HG03064 (cell line): ENCODE measurements around the gene MOB2.

Experiments used
- ATAC-seq: cut with Tn5 transposase; IDR thresholded peaks from one replicate; pipeline ENCODE4 v1.9.1; 2021; ENCODE audit warnings: low read depth; ENCODE audit not compliant: unreplicated experiment

Gene MOB2

GRCh38 chr11:1486054-1486825, at the start of gene MOB2:
Gene MOB2, minus strand, starts transcription at chr11:1486779. Its CDS starts 223 bp downstream, at chr11:1486556.
- ATAC-seq: no peak

GRCh38 chr11:1534682-1535081, 48.1 kb upstream of the MOB2 start:
- ATAC-seq: no peak

GRCh38 chr11:1534171-1534570, 47.6 kb upstream of the MOB2 start:
- no peak for ATAC-seq

- no peak for ATAC-seq
Observed at GRCh38 chr11:1533342-1533725, 46.8 kb upstream of the MOB2 start.

- no peak for ATAC-seq
Observed at GRCh38 chr11:1532606-1533341, 46.2 kb upstream of the MOB2 start.

- ATAC-seq: no peak
Observed at GRCh38 chr11:1532014-1532586, 45.5 kb upstream of the MOB2 start.

GRCh38 chr11:1531449-1532013, 45.0 kb upstream of the MOB2 start:
- no peak for ATAC-seq

GRCh38 chr11:1530686-1531448, 44.3 kb upstream of the MOB2 start:
- ATAC-seq: no peak

GRCh38 chr11:1529774-1530173, 43.2 kb upstream of the MOB2 start:
- no peak for ATAC-seq

GRCh38 chr11:1529286-1529685, 42.7 kb upstream of the MOB2 start:
- ATAC-seq: no peak

GRCh38 chr11:1528710-1529109, 42.1 kb upstream of the MOB2 start:
- no peak for ATAC-seq

- no peak for ATAC-seq
Observed at GRCh38 chr11:1526785-1527184, 40.2 kb upstream of the MOB2 start.

GRCh38 chr11:1523779-1524178, 37.2 kb upstream of the MOB2 start:
- ATAC-seq: no peak

GRCh38 chr11:1523077-1523476, 36.5 kb upstream of the MOB2 start:
- ATAC-seq: no peak

- peak; percentile 25 for ATAC-seq
Observed at GRCh38 chr11:1522081-1522424, 35.5 kb upstream of the MOB2 start.

- peak; percentile 65 for ATAC-seq
Observed at GRCh38 chr11:1521382-1522080, 35.0 kb upstream of the MOB2 start.

- no peak for ATAC-seq
Observed at GRCh38 chr11:1520663-1521267, 34.2 kb upstream of the MOB2 start.

GRCh38 chr11:1520209-1520662, 33.7 kb upstream of the MOB2 start:
- no peak for ATAC-seq
